Hematopoietic multipotent progenitor cell treated with erythropoietin and hydrocortisone succinate and interleukin-3 and kit ligand, for 17 days (in vitro differentiated cells): ENCODE measurements around the gene RXFP4.
A peak's percentile ranks its signal among the peaks of the same experiment; 100 is the strongest.
"Not testable (repeated sequence)": the region's sequence is repeated elsewhere in the genome, so short reads cannot be mapped to it uniquely, and the experiment has no call there.

Experiments
- DNase-seq: peaks from one replicate; pipeline ENCODE4 v3.0.0-alpha.2; 2015; ENCODE audit warnings: low spot score

The RXFP4 gene

DNA sequence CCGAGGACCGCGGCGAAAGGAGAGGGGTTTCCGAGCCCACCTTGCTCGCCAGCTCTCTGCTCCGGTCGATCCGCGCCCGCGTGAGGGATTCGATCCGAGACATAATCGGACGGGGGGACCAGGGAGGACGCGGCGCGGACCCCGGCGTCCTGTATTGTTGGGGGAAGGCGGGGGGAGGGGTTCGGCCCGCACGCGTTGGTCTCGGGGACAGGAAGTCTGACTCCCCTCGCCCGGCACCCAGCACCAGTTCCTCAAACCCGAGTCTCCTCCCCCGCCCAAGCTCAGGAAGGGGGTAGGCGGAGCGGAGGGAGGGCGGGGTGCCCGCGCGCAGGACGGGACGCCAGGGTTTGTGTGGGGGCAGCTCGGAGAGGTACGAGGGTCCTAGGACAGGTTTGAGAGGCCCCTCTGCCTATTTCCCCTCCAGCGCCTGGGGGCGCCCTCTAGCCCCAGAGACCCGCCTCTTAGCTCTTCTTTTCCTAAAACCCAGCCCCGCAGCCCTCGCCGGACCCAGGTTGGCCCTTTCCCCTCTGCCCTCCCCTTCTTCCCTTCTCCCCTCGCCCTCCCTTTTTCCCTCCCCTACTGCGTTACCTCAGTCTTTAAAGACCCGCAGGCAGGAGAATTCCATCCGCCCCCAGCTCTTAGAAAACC is 37.0 kb downstream of the RXFP4 start, which contains the start of gene ARHGEF2:
ARHGEF2 (minus strand) TSS at position 223 of the 648 bp plus-strand sequence; CDS start at position 103, 120 bp downstream.
- peak; percentile 77 for DNase-seq

DNA sequence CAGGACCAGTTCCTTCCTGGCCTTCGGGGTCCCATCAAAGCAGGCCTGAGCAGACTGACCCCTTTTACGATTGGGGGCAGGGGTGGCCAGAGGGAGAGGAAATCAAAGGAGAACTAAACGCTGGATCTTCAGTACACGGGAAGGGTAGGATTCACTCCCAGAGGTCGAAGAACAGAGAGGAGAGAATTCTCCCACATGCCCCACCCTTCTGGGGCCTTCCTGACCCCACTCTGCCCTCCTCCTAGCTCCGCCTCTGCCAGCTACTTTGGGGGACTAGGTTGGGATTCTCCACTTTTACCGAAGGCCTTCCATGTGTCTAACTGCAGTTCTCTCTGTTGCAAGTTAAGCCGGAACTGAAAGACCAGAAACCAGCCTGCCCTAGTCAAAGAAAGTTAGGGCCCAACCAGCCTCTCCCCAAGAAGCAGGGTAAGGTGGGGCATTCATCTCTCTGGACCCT is 37.6 kb downstream of the RXFP4 start:
- DNase-seq: peak; percentile 72

DNA sequence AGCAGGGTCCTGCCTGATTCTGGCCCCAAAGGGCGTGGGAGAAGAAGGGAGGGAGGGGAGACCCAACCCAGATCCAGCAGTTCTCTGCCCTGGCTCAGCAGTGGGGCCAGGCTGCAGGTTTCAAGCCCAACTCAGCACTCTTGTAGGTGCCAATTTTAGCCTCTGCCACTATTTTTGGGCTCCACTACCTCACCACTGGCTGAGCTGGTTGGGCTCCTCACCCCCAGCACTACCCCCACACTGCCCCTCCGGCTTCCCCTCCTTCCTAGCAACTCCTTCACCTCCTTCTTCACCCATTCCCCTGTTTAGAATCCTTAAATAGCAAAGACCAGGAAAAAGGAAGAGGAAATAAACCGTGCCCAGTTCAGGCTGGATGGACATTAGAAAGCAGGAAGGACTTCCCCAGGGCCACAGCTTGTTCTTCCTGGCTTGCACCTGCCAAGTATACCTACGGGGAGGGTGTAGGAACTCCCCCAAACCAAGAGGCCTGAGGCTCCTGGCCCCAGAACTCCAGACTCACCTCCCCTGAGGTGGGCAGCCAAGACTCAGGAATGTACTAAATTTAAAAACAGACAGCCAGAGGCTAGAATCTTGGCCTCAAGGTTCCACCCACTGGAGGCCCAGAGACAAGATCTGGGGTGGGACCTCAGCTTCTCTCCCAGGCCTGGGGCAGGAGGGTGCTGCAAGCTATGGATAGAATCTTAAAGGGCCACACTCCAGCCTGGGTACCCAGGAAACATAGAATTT is 38.3 kb downstream of the RXFP4 start:
- peak; percentile 90 for DNase-seq

DNA sequence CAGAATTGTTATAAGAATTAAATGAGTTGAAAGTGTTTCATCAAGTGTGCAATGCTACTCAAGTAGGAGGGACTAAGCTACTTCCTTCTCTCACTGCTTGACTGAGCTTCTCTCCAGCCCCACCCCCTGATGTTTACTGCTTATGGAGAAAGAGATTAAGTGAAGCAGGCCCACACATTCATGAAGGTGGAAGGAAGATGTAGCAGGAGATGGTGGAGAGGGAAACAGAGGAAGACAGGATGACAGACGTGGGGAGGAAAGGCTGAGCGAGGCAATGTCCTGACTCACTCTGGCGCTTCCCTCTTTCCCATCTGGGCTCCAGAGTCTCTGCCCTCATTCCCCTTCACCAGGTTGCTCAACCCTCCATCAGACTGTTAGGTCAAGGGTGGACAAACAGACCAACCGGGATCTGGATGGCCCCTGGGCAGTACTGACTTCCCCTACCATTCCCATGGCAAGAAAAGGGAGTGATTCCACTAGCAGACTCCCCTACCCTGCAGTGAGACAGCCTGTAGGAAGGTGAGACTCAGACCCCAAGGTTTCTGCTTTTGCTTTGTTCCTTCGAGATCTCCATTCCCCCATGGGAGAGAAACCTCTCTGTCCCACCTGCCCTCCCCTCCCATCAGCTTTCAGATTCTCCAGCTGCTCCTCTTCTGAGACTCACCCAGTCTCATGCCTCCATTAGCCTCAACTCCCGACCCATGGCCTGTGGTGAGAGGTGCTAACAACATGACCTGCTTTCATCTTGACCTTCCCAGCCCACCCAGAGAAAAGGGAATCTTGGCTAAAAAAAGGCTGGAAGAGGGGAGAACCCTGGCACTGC is 40.0 kb downstream of the RXFP4 start:
- peak; percentile 82 for DNase-seq

DNA sequence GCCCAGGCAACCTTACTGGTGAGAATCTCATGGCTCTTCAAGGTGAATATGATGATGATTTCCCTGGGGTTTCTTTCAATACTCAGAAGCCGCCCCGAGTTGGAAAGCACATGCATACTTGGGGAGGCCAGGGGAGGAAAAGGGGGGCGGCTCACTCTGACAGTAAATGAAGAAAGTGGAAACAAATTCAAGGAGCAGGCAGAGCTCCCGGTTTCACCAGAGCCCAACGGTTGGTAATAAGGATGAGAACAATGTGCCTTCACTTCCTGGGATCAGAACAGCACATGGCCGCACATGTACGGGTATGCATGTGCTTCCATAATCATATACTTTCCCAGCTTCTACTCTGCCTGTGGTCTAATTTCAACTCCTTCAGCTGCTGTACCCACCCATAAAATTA is 40.7 kb downstream of the RXFP4 start:
- no peak for DNase-seq

DNA sequence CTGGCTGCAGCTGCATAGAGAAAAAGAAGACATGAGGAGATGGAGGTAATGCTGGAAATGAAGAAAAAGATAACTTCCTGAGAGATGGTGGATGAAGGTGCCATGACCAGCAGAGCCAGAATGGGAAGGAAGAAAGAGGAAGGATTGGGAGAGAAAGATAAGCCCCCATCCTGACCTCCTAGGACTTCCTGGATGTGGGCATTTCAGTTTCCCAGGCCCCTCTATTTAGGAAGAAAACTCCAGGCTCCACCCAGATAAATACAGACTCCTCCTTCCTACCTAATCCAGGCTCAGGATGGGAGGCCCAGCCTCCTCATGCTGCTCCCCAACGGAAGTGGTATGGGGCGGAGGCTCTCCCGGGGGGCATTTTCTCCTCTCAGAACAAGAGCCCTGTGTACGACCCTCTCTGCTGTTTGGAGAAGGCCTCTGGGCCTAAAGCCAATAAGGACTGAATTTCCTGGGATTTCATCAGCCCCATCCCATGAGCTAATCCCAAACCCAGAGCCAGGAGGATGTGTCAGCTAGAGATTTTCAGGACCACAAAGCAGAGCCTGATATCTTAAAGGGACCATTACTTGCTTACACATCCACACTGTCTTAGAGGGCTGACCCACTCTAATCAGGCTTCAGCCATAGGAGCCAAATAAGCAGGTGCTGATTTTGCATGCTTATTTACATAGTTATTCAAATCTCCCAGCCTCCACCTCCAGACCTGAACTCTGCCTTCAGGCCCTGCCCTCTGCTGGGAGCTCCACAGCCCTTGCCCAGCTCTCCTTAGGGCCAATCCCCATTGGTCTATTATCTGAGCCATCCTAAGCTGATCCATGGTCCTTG is 42.0 kb downstream of the RXFP4 start:
- peak; percentile 67 for DNase-seq

DNA sequence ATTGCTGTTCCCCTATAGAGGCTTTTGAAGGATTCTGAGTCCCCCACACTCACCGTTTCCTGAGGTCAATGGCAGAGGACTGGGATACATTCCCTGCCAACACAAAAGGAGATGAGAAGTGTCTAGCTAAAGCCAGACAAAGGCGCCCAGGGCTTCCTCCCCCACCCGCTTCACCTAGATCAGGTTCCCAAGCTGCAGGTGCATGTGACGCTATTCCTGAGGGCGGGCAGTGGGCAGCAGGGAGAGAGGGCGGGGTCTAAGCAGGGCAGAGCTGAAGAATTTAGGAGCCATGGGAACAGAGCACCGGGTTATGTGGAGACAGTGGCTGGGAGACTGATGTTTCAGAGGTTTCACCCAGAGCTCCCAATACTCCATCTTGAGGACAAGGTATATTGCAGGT is 42.9 kb downstream of the RXFP4 start:
- no peak for DNase-seq

DNA sequence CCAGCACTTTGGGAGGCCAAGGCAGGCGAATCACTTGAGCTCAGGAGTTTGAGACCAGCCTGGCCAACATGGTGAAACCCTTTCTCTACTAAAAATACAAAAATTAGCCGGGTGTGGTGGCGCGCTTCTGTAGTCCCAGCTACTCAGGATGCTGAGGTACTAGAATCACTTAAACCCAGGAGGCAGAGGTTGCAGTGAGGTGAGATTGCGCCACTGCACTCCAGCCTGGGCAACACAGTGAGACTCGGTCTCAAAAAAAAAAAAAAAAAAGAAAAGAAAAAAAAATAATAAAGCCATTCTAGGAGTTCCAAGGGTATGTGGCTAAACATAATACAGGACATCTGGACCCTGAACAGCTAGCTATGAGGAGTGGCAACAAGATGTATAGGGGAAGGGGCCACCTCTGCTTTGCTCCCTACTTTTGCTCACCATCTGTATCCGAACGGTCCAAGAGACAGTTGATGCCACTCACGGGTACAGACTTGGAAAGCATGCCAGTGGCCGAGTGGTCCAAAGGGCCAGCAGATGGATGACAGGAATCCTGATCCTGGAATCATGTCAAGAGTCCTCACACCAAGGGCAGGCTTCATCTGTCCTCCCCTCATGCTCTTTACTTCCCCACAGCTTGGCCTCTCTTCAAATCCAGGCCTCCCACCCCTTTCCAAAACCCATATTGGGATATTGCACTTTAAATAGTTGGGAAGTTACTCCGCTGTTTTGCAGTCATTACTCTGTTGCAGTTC is 43.6 kb downstream of the RXFP4 start:
- not testable (repeated sequence) for DNase-seq

DNA sequence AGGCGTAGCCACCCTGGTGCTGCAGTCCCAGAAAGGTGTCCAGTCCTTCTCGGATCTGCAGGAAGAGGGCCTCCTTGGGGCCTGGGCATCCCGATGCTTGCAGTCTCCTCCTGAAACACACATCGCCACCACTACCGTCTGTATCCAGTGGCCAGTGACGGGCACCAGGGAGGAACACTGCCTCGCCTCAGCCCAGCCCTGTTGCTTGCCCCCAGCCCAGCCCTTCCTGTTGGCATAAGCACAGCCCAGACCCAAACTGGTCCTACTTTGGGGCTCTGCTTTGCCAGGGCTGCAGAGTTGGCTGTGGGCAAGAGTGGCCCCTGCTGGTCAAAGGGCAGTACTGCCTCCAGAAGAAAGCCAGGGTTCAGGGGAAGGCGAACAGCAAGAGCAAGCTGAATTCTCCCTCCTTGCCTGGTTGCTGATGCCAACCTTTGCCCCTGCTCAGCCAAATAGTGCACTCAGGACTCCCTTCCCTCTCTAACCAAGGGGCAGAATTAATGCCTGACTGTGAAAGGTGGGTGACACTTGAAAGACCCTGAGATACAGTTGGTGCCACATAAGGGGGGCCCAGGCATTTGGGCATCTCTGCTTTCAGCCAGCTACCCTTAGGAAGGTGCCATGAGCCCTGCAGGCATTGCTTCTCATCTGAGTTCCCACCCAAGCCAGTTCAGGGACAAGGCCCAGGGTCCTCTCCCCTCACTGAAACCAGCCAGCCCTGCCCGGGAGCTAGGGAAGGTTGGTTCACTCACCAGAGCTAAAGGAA is 48.0 kb downstream of the RXFP4 start:
- DNase-seq: peak; percentile 87

DNA sequence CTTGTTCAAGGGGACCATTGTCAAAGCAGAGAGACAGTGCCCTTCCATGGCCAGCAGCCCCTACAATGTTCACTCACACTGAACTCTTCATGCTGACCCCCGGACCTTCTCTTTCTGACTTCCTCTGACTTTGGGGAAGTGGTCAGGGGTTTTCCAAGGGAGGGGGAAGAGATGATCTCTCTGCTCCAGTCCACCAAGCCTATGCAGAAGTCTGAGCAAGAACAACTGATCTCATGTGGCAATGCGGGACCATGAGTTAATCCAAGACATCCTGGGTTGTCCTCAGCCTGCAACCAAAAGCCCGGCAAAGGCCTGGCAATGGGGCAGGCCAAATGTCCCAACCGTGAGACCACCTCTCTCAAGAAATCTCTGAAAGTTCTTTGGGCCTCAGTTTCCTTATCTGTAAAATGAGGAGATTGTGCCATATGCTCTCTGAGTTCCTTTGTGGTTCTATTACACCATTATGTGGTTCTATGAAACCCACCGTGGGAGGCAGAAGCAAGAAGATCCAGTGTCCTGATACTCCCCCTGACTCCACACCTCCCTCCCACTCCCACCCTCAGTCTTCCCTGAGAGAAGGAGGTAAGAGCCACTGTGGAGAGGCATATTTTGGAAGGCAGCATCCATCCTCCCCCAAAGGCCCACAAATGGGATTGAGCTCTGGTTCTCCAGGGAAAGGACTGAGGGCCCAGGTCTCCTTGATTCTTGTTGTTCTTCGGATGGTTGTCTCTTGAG is 48.7 kb downstream of the RXFP4 start:
- DNase-seq: no peak
